A673 (cell line): Measurements from ENCODE around the gene ZFYVE1. TPM values are rescaled to one million over a fixed set of nuclear protein-coding genes. Genes with fewer than 3 reads are reported as not detected.

Experiments used
- BruUV-seq: library from RNA; stranded (reverse); fragments of 400-500 nt; replicated peaks from 2 replicates; lab custom pipeline; 2021; lab: Mats Ljungman, UMichigan
- CTCF ChIA-PET: fragments of 300-600 bp; sonication (Branson Sonifier 250); formaldehyde crosslinking; loops from one replicate; lab custom pipeline; 2022; ENCODE audit warnings: antibody characterized with exemption; lab: Charles Lee
- POLR2A ChIA-PET: fragments of 300-600 bp; sonication (Branson Sonifier 250); formaldehyde crosslinking; loops from one replicate; lab custom pipeline; 2022; ENCODE audit warnings: antibody characterized with exemption; ENCODE audit not compliant: low non-redundant PET; lab: Charles Lee
- DNase-seq: peaks from one replicate; pipeline ENCODE4 v3.0.0-alpha.2; 2015; ENCODE audit warnings: low spot score
- H3K27ac ChIP-seq: fragments of 200-600 bp; sonication (generic); 2 replicates; pipeline ENCODE4 v1.5.1; 2016; ENCODE audit warnings: mixed run types, low read depth, mild to moderate bottlenecking, mixed read lengths, antibody characterized with exemption, low read length; ENCODE audit not compliant: poor library complexity, severe bottlenecking
- H3K27me3 ChIP-seq: fragments of 200-600 bp; sonication (generic); replicated peaks from 2 replicates; pipeline ENCODE4 v1.6.1; 2017; ENCODE audit warnings: mixed run types, low read depth, mild to moderate bottlenecking, mixed read lengths, antibody characterized with exemption, low read length; ENCODE audit not compliant: insufficient read depth, poor library complexity
- H3K36me3 ChIP-seq: fragments of 200-600 bp; sonication (generic); 2 replicates; pipeline ENCODE4 v1.6.1; 2016; ENCODE audit warnings: mixed run types, mild to moderate bottlenecking, mixed read lengths, antibody characterized with exemption, low read length; ENCODE audit not compliant: insufficient read depth, poor library complexity, severe bottlenecking
- H3K4me1 ChIP-seq: fragments of 200-600 bp; sonication (generic); 2 replicates; pipeline ENCODE4 v1.6.1; 2017; ENCODE audit warnings: mixed run types, mild to moderate bottlenecking, mixed read lengths, antibody characterized with exemption, low read length; ENCODE audit not compliant: insufficient read depth, poor library complexity, severe bottlenecking
- H3K4me3 ChIP-seq: fragments of 200-600 bp; sonication (generic); 2 replicates; pipeline ENCODE4 v1.5.1; 2016; ENCODE audit warnings: low read depth, mixed run types, mild to moderate bottlenecking, mixed read lengths, low read length; ENCODE audit not compliant: poor library complexity, severe bottlenecking
- H3K9me3 ChIP-seq: fragments of 200-600 bp; sonication (generic); 2 replicates; pipeline ENCODE4 v1.6.1; 2016; ENCODE audit warnings: mixed run types, low read depth, mild to moderate bottlenecking, mixed read lengths, antibody characterized with exemption, low read length; ENCODE audit not compliant: poor library complexity, severe bottlenecking
- EZH2 ChIP-seq: fragments of 200-600 bp; sonication (generic); IDR thresholded peaks from 2 replicates; pipeline ENCODE4 v1.6.1; 2017; ENCODE audit warnings: borderline replicate concordance, low read depth, mild to moderate bottlenecking, mixed read lengths, antibody characterized with exemption, low read length; ENCODE audit not compliant: poor library complexity, severe bottlenecking
- intact Hi-C: fragments of 100-400 bp; cut with micrococcal nuclease; formaldehyde crosslinking; loops from one replicate; pipeline ENCODE4 v1.10.0; 2022; ENCODE audit not compliant: unreplicated experiment
- total RNA-seq: library from RNA; stranded (reverse); gene quantifications from 2 replicates; pipeline ENCODE4 v1.2.3, GENCODE V29; 2021
- TF ChIP-seq, protein P1 (sequence below): fragments of 300-800, 200-600 bp; sonication (generic); conservative IDR thresholded peaks from 2 replicates; pipeline ENCODE4 v1.5.1; 2017; ENCODE audit warnings: low read depth, mild to moderate bottlenecking, antibody characterized with exemption, low read length, moderate library complexity, mixed read lengths

The ZFYVE1 gene
- total RNA-seq, 1 experiment from 2014 or later: 7.8 TPM

DNA sequence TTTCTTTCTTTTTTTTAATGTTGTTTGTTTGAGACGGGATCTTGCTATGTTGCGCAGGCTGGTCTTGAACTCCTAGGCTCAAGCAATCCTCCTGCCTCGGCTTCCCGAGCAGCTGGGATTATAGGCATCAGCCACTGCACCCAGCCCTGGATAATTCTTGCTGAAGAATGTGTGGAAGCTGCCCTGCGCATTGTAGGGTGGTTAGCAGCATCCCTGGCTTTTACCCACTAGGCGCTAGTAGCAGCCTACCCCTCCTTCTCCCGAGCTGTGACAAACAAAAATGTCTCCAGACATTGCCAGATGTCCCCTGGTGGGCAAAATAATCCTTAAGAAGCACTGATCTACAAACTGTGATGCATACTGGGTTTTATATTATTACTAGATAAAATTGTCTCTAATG is 94.0 kb downstream of the ZFYVE1 start:
- no peaks in the 10 kb centered on the region for H3K4me1 ChIP-seq
- BruUV-seq: no TSS peak
- H3K36me3 ChIP-seq: no peaks in the 10 kb centered on the region
- POLR2A ChIA-PET: no interaction called here
- no peaks in the 10 kb centered on the region for H3K9me3 ChIP-seq
- TF ChIP-seq, protein P1, sequence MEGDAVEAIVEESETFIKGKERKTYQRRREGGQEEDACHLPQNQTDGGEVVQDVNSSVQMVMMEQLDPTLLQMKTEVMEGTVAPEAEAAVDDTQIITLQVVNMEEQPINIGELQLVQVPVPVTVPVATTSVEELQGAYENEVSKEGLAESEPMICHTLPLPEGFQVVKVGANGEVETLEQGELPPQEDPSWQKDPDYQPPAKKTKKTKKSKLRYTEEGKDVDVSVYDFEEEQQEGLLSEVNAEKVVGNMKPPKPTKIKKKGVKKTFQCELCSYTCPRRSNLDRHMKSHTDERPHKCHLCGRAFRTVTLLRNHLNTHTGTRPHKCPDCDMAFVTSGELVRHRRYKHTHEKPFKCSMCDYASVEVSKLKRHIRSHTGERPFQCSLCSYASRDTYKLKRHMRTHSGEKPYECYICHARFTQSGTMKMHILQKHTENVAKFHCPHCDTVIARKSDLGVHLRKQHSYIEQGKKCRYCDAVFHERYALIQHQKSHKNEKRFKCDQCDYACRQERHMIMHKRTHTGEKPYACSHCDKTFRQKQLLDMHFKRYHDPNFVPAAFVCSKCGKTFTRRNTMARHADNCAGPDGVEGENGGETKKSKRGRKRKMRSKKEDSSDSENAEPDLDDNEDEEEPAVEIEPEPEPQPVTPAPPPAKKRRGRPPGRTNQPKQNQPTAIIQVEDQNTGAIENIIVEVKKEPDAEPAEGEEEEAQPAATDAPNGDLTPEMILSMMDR: no peak
- no peak for TF ChIP-seq EZH2
- no peak for DNase-seq
- intact Hi-C loops: no loop called here
- CTCF ChIA-PET: no interaction called here
- H3K27me3 ChIP-seq: no peaks in the 10 kb centered on the region
- no peak overlapping the region for H3K4me3 ChIP-seq
- no peak overlapping the region for H3K27ac ChIP-seq

DNA sequence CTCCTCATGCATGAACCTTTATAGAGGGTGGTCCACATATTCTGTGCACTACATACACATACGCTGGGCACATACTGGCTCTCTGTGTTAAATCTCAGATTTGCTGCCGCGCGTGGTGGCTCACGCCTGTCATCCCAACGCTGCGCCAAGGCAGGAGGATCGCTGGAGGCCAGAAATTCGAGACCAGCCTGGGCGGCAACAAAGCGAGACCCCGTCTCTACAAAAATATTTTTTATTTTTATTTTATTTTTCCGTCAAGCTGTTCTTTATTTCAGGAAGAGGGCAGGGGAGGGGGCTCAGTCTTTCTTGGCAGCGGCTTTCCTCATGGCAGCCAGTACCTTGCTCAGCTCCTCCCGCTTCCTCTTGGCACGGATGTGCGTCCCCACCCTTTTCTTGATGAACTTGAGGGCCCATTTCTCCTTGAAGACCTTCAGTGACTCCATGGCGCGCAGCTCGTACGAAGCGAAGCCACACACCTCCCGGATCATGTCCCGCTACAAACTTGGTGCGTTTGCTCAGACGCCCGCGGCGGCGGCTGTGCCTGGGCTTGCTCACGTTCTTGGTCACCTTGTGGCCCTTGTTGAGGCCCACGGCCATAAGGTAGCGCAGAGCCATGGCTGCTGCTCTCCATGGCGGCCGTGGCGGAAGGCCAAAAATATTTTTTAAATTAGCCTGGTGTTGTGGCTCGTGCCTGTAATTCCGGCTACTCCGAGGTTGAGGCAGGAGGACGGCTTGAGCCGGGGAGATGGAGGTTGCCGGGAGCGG is 97.4 kb downstream of the ZFYVE1 start:
- Histone ChIP-seq H3K36me3 (no peaks in the 10 kb centered on the region), H3K27me3 (no peaks in the 10 kb centered on the region), H3K4me1 (no peaks in the 10 kb centered on the region), H3K9me3 (no peaks in the 10 kb centered on the region), H3K4me3 (no peak overlapping the region), H3K27ac (no peak overlapping the region)
- no peak for DNase-seq
- ChIA-PET POLR2A (interaction anchor here (0.6 kb wide), 1 partner anchor 67 kb away, joined by 15 read pairs; no protein-coding TSS in a partner anchor), CTCF (interaction anchor here (0.6 to 0.7 kb wide), 3 partner anchors 19 to 416 kb away, joined by 3 to 4 read pairs (median 3); no protein-coding TSS in a partner anchor)
- BruUV-seq: no TSS peak
- intact Hi-C loops: no loop called here
- TF ChIP-seq, protein P1: no peak
- no peak for TF ChIP-seq EZH2

DNA sequence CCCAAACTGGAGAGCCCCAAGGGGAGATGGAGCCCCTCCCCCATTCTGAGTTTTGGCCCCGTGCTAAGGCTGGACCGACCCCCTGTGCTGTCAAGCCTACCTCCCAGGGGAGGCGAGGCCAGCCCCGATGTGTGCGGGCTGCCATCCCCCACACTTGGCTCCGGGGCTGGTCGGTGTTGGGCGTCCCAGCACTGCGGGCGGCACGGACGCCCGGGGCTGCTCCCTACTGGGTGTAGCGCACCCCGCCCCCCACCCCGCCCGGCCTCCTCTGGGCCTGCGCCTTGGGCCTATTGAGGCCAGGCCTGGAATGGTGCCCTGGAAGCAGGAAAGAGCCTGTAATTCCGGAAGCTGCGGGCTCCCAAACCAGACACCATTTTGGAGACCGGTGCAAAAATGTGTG is 98.0 kb downstream of the ZFYVE1 start:
- no peak for DNase-seq
- ChIA-PET POLR2A (interaction anchor here (0.6 kb wide), 1 partner anchor 67 kb away, joined by 15 read pairs; no protein-coding TSS in a partner anchor), CTCF (no interaction called here)
- intact Hi-C loops: no loop called here
- BruUV-seq: no TSS peak
- H3K27me3 ChIP-seq: no peaks in the 10 kb centered on the region
- no peak overlapping the region for H3K4me3 ChIP-seq
- no peaks in the 10 kb centered on the region for H3K4me1 ChIP-seq
- no peak for TF ChIP-seq EZH2
- TF ChIP-seq, protein P1: no peak
- H3K27ac ChIP-seq: no peak overlapping the region
- H3K9me3 ChIP-seq: no peaks in the 10 kb centered on the region
- H3K36me3 ChIP-seq: no peaks in the 10 kb centered on the region
